Loucy (cell line): ENCODE measurements around the gene IFNLR1.

Experiments used
- EZH2phosphoT487 ChIP-seq: fragments of 200-600 bp; IDR thresholded peaks from 2 replicates; pipeline ENCODE4 v1.6.1; 2018; ENCODE audit warnings: antibody characterized with exemption, mild to moderate bottlenecking, moderate library complexity, borderline replicate concordance
- TF ChIP-seq, protein P1 (sequence below): fragments of 200-600 bp; sonication (generic); conservative IDR thresholded peaks from 2 replicates; pipeline ENCODE4 v1.5.1; 2014; ENCODE audit warnings: mild to moderate bottlenecking, antibody characterized with exemption, low read length

DNA sequence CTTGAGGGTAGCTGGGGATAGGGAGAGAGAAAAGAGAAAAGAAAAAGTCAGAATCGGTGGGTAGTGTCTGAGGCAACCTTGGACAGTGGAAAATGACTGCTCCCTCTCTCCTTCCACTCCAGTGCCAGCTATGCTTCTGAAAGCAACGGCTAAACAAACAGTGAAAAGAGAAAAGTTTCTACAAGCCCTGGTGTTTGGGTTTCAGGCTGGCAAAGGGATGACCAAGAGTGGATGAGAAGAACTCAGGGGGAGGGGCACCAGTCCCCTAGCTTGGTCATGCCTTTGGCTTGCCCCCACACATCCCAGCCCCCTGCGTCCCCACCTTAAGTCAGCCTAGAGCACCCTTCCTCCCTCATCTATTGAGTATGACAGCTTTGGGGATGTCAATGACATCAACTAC is 52.7 kb downstream of the IFNLR1 start:
- TF ChIP-seq, protein P1, sequence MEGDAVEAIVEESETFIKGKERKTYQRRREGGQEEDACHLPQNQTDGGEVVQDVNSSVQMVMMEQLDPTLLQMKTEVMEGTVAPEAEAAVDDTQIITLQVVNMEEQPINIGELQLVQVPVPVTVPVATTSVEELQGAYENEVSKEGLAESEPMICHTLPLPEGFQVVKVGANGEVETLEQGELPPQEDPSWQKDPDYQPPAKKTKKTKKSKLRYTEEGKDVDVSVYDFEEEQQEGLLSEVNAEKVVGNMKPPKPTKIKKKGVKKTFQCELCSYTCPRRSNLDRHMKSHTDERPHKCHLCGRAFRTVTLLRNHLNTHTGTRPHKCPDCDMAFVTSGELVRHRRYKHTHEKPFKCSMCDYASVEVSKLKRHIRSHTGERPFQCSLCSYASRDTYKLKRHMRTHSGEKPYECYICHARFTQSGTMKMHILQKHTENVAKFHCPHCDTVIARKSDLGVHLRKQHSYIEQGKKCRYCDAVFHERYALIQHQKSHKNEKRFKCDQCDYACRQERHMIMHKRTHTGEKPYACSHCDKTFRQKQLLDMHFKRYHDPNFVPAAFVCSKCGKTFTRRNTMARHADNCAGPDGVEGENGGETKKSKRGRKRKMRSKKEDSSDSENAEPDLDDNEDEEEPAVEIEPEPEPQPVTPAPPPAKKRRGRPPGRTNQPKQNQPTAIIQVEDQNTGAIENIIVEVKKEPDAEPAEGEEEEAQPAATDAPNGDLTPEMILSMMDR: no peak
- TF ChIP-seq EZH2phosphoT487: no peak
